Measurements from ENCODE around the gene KLHL17. TPM values are rescaled to one million over a fixed set of nuclear protein-coding genes. Genes with fewer than 3 reads are reported as not detected.

Gene KLHL17
- polyA plus RNA-seq, 1 experiment: 14.7 TPM

DNA sequence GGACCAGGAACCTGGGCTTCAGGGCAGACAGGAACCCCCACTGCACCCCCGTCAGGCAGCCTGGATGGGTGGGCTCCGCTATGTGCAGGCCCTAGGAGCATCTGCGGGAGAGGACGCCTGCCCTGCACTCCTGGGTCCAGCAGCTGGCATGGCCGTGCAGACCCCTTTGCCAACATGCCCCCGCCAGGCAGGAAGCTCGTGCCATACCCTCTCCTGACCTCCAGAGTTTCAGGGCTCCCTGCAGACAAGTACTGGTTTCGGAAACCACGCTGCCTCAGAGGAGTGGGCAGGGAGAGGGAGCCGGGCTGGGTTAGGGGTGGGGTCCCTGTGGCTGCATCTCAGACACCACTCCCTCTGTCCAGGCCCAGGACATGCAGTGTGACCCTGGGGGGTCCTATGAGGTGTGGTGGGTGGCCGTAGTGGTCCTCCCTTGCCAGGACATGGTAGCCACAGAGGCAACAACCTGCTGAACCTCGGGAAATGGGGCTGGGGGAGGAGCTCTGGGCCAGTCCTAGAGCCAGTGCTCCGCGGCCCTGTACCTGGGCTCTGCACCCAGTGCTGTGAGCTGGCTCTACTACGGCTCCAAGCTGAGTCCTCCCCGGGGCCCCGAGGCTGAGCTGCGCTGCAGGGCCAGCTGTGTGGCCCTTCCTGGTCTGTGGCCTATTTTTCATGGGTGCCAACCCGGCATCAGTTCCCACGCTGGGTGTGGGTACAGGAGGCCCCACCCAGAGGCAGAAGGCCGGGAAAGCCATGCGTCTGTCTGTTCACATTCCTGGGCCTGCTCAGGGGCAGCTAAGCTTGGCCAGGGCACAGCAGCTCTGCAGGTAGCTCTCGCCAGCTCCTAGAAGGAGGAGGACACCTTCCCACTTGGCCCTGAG is 7.3 kb downstream of the KLHL17 start:
- POLR2A ChIA-PET: no interaction called here
- TF ChIP-seq CTCF (IDR thresholded peaks at IDR 0.05; ENCODE audit: insufficient read depth, low read depth, low read length): no peak
- CTCF ChIA-PET: interaction anchor here (1.0 to 2.6 kb wide), 4 partner anchors 8 to 98 kb away, joined by 4 to 11 read pairs (median 6); no protein-coding TSS in a partner anchor

DNA sequence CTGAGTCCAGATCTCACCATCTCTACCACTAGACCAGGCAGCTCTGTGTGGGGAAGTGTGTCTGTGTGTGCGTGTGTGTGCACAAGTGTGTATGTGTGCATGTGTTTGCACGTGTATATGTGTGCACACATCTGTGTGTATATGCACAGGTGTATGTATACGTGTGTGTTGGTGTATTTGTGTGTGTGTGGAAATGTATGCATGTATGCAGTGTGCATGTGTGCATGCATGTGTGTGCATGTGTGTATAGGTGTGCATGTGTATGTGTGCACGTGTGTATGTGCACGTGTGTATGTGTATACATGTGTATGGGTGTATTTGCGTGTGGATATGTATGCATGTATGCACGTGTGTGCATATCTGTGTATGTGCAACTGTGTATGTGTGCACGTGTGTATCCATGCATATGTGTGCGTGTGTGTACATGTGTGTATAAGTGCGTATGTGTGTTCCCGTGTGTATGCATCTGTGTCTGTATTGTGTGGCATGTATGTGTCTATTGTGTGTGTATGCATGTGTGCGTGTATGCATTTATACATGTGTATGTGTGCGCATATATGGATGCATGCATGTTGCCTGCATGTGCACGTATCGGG is 9.0 kb downstream of the KLHL17 start:
- H3K27me3 ChIP-seq (ENCODE audit: control insufficient read depth, insufficient read depth, low read length): no peaks in the 10 kb centered on the region
- POLR2A ChIA-PET: no interaction called here
- CTCF ChIA-PET: interaction anchor here (1.0 to 1.3 kb wide), 3 partner anchors 14 to 29 kb away, joined by 3 to 5 read pairs (median 4); no protein-coding TSS in a partner anchor
- TF ChIP-seq CTCF (IDR thresholded peaks at IDR 0.05; ENCODE audit: insufficient read depth, low read depth, low read length): no peak
- no peak for DNase-seq (ENCODE audit: low read depth)
- H3K36me3 ChIP-seq (ENCODE audit: control insufficient read depth, insufficient read depth, low read length): 0 out of 2 replicates have a peak, but pooled peaks cover 2% of the 10 kb centered on the region
- no peak overlapping the region for H3K4me3 ChIP-seq (ENCODE audit: low read depth, low read length)

More for the DNA sequence above, 7.3 kb downstream of the KLHL17 start:
- Histone ChIP-seq H3K36me3 (ENCODE audit: control insufficient read depth, insufficient read depth, low read length) (peaks cover 6% of the 10 kb centered on the region; the same call in 1 of the 2 replicates), H3K27me3 (ENCODE audit: control insufficient read depth, insufficient read depth, low read length) (no peaks in the 10 kb centered on the region), H3K4me3 (ENCODE audit: low read depth, low read length) (no peak overlapping the region)
- no peak for DNase-seq (ENCODE audit: low read depth)

DNA sequence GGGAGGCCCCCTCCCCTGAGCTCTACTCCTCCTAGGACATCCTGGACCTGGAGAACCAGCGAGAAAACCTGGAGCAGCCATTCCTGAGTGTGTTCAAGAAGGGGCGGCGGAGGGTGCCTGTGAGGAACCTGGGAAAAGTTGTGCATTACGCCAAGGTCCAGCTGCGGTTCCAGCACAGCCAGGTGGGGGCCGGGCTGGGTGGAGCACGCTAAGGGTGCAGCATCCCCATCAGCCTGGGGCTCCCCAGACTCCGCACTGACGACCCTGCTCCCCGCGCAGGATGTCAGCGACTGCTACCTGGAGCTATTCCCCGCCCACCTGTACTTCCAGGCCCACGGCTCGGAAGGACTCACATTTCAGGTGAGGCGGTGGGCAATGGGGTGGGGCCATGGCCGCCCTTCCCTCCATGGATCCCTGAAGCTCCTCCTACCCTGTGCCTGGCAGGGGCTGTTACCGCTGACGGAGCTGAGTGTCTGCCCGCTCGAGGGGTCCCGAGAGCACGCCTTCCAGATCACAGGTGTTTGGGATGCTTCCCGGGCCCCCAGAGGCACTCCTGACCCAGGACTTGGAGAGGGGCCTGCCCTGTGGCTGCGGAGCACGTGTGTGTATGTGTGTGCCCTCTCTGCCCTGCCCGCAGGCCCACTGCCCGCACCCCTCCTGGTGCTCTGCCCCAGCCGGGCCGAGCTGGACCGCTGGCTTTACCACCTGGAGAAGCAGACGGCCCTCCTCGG is 10.0 kb downstream of the KLHL17 start:
- Histone ChIP-seq H3K27me3 (ENCODE audit: control insufficient read depth, insufficient read depth, low read length) (no peaks in the 10 kb centered on the region), H3K4me3 (ENCODE audit: low read depth, low read length) (no peak overlapping the region), H3K36me3 (ENCODE audit: control insufficient read depth, insufficient read depth, low read length) (no peaks in the 10 kb centered on the region)
- DNase-seq (ENCODE audit: low read depth): no peak
- no peak for TF ChIP-seq CTCF (IDR thresholded peaks at IDR 0.05; ENCODE audit: insufficient read depth, low read depth, low read length)
- ChIA-PET CTCF (interaction anchor here (1.0 to 1.3 kb wide), 3 partner anchors 13 to 30 kb away, joined by 3 to 5 read pairs (median 4); no protein-coding TSS in a partner anchor), POLR2A (no interaction called here)

DNA sequence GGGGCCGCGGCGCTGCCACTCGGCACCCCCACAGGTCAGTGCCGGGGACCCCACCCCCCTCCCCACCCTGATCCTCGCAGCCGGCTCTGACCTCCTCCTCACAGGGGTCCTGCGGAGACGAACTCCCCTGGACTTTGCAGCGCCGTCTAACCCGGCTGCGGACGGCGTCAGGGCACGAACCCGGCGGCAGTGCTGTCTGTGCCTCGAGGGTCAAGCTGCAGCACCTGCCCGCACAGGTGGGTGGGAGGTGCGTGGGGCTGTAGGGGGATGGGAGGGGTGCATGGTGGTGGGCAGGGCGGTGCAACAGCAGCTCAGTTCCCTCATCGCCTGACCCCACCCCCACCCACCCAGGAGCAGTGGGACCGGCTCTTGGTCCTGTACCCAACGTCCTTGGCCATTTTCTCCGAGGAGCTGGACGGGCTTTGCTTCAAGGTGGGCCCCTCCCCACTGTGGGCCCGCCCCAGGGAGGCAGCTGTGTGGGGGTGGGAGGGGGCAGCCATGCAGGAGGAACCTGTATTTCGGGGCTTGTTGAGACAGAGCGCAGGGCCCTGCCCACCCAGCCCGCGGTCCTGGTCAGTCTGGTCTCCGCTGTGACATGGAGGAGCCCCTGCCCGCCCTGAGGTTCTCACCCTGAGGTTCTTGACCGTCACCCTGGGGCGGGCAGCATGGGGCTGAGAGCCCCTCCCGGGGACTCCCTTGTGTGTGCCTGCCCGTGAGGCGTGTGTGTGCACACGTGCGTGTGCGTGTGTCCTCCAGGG is 10.8 kb downstream of the KLHL17 start:
- POLR2A ChIA-PET: no interaction called here
- Histone ChIP-seq H3K27me3 (ENCODE audit: control insufficient read depth, insufficient read depth, low read length) (no peaks in the 10 kb centered on the region), H3K4me3 (ENCODE audit: low read depth, low read length) (no peak overlapping the region), H3K36me3 (ENCODE audit: control insufficient read depth, insufficient read depth, low read length) (no peaks in the 10 kb centered on the region)
- no peak for DNase-seq (ENCODE audit: low read depth)
- CTCF ChIA-PET: interaction anchor here (1.3 to 1.5 kb wide), 2 partner anchors 12 to 13 kb away, joined by 4 to 8 read pairs; no protein-coding TSS in a partner anchor
- no peak for TF ChIP-seq CTCF (IDR thresholded peaks at IDR 0.05; ENCODE audit: insufficient read depth, low read depth, low read length)
